Erythroblast (primary cell): ENCODE results near the gene ABI3.

ENCODE experiments used
- GATA1 ChIP-seq: IDR thresholded peaks from 2 replicates; pipeline ENCODE4 v1.6.1; 2011; ENCODE audit warnings: low read depth, mild to moderate bottlenecking, control low read depth, low read length, moderate library complexity
- POLR2A ChIP-seq: IDR thresholded peaks from 2 replicates; pipeline ENCODE4 v1.6.1; 2011; ENCODE audit warnings: mild to moderate bottlenecking, low read length

GRCh38 chr17:49224198-49224996 lies 13.9 kb downstream of the ABI3 start:
- TF ChIP-seq POLR2A (no peak), GATA1 (no peak)
